Measurements from ENCODE around the gene NCL.

- TF ChIP-seq CTCF (IDR thresholded peaks at IDR 0.05) = no peak
- no peak for TF ChIP-seq POLR2A (IDR thresholded peaks at IDR 0.05)
- no peak for TF ChIP-seq EP300 (IDR thresholded peaks at IDR 0.05)
Measured at GRCh38 chr2:231488331-231488730, 24.0 kb upstream of the NCL start.

Data from ovary (tissue), 3 donors.